ENCODE results near the gene MIEF2.

MIEF2 gene

GRCh38 chr17:18254888-18255649 lies 5.4 kb upstream of the MIEF2 start:
- DNase-seq (ENCODE audit: low read depth in 2 of 2): no peak

DNA sequence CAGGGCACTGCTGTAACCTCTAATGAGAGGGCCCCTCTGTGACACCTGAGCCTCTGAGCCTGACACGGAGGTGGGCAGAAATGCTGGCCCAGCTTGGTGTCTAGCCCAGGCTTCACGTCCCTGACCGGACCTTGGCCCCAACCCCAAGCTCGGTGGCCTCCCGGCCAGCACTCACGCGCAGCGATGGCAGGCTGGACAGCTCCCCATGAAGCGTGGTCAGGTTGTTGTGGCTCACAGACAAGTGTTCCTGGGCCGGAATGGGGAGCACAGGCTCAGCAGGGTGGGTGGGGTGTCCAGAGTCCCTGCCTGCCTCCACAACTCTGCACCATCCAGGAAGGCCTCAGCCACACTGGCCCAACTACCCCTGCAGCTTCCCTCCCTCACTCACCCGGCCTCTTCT lies 4.1 kb upstream of the MIEF2 start:
- no peak for DNase-seq (ENCODE audit: low read depth in 2 of 2)

GRCh38 chr17:18256776-18257175 lies 3.7 kb upstream of the MIEF2 start:
- no peak for DNase-seq (ENCODE audit: low read depth in 2 of 2)

- no peak for DNase-seq (ENCODE audit: low read depth in 2 of 2)
Observed at GRCh38 chr17:18257268-18257981, 3.0 kb upstream of the MIEF2 start.

DNA sequence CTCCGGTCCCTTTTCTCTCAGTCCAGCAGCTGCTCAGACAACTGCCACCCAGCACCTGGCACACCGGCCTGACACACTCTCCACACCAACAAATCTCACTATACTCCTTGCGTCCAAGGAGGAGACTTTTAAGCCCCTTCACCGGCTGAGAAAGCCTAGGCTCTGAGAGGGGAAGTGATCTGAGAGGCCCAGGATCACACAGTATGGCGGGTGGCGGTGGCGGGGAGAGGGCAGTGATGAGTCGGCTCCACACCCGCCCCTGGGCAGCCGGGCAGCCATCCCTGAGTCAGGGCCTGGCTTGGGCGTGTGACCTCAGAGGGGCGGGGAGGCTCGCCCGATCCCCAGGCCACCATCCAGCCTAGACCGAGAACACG lies 2.5 kb upstream of the MIEF2 start:
- DNase-seq (ENCODE audit: low read depth in 2 of 2): peak in 1 of 2 donors; percentile 39

DNA sequence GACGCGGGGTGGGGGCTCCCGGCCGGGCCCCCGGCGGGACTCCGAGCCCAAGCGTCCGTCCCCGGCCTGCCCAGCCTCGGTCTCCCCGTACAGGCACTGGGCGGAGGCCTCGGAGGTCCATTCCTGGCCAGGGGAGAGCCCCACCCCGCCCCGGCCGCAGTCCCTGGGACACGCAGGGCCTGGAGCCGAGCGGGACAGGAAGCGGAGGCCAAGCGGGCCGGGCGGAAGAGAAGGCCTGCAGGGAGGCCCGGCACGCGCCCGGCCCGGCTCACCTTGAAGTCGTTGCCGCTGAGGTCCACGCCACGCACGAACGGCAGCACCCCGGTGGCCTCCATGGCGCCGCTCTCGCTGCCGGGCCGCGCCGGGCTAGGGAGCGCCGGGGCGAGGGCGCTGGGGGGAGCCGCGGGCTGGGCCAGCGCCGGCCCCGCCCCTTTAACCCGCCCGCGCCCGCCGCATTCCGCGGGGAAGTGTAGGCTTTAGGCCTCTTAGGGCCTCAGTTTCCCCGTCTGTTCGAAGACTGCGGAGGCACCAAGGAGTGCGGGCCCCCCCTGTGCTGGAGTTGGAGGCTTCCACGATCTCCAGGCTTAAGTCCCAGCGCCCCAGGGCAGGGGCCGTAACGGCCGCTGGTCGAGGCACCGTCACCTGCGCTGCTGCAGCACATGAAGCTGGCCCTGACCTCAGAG lies 2.0 kb upstream of the MIEF2 start, which contains the start of gene FLII:
TSS of gene FLII (minus strand) at position 383 of the 683 bp plus-strand sequence. CDS start at position 335, 48 bp downstream.
- DNase-seq (ENCODE audit: low read depth in 2 of 2): no peak

DNA sequence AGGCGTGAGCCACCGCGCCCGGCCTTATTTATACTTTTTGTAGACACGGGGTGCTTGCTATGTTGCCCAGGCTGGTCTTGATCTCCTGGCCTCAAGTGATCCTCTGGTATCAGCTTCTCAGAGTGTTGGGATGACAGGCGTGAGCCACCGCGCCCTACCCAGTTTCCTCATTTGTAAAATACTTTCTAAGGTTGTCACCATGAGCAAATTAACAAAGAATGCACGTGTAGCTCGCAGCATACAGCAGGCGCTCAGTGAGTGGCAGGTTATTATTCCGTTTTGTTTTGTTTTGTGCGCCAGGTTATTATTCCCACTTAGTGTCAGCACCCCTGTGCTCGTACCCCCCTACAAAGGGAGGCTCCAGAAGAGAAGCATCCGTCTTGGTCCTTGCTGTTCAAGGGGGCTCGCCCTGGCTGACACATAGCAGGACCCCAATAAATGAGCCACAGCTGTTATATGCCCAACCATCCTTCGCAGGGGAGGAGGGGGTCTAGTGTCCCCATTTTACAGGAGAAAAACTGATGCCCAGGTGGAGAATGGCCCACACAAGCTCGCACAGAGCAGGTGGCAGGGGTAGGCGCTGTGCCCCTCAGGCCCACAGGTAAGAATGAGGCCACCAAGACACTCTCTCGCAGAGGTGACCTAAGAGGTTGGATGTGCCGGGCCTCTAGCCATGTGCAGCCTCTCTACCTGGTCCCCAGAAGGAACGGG lies 686 bp upstream of the MIEF2 start:
- no peak for DNase-seq (ENCODE audit: low read depth in 2 of 2)

DNA sequence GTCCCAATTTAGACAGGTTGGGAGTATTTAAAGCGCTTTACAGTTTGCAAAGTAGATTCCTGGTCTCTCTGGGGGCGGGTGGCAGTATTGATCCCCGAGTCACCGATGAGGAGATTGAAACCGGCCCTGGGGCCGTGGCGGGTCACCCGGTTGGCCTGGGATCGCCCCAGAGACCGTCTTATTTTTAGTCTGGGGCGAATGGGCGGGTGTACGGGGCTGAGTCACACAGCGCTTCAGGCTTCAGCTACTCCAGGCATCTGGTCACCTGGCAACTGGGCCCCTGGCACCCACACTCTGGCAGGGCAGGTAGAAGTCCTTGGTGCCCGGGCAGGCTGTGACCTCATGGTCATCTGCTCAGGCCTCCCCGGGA lies 669 bp downstream of the MIEF2 start:
- no peak for DNase-seq (ENCODE audit: low read depth in 2 of 2)

DNA sequence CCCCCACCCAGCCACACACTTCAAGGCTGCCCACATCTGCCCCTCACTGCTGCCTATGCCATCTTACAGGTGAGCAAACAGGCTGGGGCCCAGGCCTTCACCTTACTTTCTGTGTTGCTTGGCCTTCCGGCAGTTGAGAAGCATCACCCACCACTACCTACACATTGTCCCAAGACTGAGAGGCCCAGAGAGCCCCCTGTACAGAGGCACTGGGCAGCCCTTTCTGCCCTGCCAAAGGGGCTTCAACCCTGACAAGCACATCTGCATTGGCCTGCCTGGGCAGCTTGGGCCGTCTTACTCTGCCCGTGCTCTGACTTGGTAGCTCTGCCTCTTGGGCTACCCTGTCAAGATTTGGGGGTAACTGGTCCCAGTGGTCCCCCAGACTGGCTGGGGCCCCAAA lies 1.2 kb downstream of the MIEF2 start:
- no peak for DNase-seq (ENCODE audit: low read depth in 2 of 2)

DNA sequence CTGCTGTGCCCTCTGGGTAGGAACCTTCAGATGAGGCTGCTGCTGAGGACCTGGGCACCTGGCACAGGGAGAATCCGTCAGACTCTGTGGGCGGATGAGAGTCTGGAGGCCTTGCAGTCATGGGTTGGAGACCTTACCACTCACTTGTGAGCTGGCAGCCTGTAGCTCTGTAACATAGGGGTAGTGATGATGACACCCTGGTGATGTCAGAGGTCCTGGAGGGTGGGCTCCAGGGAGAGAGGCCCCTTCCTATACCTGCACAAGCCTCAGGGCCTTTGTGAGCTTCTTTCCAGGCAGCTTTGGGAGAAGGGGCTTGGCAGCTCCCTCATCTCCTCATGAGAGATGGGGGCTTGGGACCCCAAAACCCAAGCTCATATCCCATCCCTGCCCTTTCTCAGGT lies 1.6 kb downstream of the MIEF2 start:
- no peak for DNase-seq (ENCODE audit: low read depth in 2 of 2)

- DNase-seq (ENCODE audit: low read depth in 2 of 2): no peak
Observed at GRCh38 chr17:18262641-18263040, 2.2 kb downstream of the MIEF2 start.

DNA sequence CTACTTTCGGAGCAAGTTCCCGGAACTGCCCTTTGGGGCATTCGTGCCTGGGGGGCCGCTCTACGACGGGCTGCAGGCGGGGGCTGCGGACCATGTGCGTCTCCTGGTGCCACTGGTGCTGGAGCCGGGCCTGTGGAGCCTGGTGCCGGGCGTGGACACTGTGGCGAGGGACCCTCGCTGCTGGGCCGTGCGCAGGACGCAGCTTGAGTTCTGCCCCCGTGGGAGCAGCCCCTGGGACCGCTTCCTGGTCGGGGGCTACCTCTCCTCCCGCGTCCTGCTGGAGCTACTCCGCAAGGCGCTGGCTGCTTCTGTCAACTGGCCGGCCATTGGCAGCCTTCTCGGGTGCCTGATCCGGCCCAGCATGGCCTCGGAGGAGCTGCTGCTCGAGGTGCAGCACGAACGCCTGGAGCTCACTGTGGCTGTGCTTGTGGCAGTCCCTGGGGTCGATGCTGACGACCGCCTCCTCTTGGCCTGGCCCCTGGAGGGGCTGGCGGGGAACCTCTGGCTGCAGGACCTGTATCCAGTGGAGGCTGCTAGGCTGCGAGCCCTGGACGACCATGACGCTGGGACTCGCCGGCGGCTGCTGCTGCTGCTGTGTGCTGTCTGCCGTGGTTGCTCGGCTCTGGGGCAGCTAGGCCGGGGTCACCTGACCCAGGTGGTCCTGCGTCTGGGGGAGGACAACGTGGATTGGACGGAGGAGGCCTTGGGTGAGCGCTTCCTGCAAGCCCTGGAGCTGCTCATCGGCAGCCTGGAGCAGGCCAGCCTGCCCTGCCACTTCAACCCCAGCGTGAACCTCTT lies 3.6 kb downstream of the MIEF2 start:
- no peak for DNase-seq (ENCODE audit: low read depth in 2 of 2)

DNA sequence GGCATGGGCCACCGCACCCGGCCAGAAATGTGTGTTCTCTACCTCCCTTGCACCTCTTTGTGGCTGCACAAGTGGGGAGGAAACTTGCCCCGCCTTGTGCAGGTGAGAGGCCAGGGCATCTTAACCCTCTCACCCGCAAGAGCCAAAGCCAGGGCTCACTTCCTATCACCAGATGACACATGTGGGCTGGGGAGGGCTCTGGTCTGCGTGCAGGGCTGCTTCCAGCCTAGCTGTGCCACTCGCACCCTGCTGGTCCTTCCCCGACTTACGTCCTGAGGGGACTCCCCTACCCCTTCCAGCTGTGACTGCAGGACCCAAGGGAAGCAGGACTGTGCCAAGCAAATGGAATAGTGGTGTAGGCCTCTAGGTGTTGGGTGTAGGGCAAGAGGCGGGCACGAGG lies 6.9 kb downstream of the MIEF2 start:
- DNase-seq (ENCODE audit: low read depth in 2 of 2): no peak

DNA sequence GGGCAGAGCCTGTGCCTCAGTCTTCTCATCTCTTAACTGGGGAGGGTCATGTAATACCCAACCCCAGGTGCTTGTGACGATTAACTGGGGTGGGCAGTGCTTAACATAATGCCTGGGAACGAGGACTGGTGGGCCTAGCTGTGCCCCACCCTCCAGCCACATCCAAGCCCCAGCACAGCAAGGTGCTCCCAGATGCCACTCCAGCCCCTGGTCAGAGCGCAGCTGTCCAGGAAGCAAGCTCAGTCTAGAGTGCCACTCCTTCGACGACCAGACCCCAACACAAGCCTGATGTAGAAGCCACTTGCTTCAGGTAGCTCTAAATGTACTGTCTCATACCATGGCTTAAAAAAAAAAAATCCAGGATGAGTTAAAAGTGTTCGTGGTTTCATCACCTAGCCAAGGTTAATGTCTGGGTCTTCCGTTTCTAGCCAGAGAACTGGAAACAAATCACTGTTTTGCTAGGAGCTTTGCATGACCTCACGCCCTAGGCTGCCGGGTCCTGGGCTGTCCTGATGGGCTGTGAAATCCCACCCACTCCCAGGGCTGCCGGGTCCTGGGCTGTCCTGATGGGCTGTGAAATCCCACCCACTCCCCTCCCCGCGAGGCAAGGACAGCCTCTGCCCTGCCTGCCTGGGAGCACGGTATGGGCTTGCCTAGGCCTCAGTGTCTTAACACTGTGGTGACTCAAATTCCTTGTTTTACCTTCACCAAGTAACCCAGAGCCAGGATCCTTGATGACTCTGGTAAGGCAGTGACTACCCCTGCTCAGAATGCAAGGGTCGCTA lies 7.7 kb downstream of the MIEF2 start:
- no peak for DNase-seq (ENCODE audit: low read depth in 2 of 2)

DNA sequence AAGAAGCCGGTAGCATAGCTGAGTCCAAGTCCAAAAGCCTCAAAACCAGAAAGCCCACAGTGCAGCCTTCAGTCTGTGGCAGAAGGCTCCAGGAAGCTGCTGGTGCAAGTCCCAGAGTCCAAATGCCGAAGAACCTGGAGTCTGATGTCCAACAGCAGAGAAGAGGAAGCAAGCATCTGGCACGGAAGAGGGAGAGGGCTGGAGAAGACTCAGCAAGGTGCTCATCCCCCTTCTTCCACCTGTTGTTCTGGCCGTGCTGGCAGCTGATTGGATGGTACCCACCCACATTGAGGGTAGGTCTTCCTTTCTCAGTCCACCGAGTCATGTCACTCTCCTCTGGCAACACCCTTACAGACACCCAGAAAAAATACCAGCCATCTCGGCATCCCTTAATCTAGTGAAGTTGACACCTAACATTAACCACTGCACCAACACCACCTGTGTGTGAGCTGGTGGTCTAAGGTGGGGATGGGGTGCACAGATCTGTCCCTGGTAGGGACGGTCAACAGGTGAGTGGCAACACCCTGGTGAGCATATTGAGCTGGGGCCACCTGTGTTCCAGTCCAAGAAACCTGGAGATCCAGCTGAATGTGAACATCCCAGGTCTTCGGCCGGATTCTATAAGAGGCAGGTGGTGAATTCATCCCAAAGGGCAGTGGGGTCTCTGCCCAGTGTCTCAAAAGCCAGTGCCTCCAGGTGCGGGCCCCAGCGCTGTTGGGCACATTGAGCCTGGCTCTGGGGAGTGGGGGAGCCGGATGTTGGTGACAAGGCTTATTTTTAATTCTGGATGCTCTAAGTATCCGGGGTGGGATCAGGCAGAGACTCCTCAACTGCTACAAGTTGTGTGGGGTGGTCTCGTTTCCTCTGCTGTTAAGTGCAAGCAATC lies 9.8 kb downstream of the MIEF2 start:
- DNase-seq (ENCODE audit: low read depth in 2 of 2): no peak

GRCh38 chr17:18277076-18277475 lies 16.6 kb downstream of the MIEF2 start:
- no peak for DNase-seq (ENCODE audit: low read depth in 2 of 2)

DNA sequence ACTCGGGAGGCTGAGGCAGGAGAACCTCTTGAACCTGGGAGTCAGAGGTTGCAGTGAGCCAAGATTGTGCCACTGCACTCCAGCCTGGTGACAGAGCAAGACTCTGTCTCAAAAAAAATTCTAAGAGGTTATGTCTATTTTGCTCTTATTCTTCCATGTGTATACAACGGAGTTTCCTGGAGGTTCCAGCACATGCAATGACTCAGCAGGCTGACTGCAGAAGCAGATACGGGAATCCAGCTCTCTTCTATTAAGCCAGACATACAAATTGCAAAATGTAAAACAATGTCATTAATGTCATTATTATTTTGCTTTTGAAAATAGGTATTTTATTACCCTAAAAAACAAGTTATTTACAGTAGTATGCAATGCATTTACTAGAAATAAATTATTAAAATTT lies 18.4 kb downstream of the MIEF2 start:
- DNase-seq (ENCODE audit: low read depth in 2 of 2): no peak

DNA sequence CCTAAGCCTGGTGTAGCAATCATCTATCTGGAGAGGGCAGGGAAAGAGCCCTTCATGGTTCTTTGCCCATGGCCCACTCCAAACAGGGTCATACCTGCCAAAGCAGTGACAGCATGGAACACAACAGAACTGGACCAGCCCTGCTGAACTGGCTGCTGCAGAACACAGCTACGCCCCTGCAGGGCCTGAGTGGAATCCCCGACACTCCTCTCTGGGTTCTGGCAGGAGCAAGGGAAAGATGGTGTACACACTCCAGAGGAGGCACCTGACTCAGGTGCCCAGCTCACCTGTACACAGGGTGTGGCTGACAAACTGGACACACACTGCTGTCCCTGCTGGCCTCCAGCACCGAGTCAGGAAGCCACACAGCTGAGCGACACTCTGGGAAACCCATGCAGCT lies 19.8 kb downstream of the MIEF2 start:
- DNase-seq (ENCODE audit: low read depth in 2 of 2): no peak

- DNase-seq (ENCODE audit: low read depth in 2 of 2): no peak
Observed at GRCh38 chr17:18280766-18281371, 20.4 kb downstream of the MIEF2 start.
